Measurements from ENCODE around the gene FUT1.

Gene FUT1

DNA sequence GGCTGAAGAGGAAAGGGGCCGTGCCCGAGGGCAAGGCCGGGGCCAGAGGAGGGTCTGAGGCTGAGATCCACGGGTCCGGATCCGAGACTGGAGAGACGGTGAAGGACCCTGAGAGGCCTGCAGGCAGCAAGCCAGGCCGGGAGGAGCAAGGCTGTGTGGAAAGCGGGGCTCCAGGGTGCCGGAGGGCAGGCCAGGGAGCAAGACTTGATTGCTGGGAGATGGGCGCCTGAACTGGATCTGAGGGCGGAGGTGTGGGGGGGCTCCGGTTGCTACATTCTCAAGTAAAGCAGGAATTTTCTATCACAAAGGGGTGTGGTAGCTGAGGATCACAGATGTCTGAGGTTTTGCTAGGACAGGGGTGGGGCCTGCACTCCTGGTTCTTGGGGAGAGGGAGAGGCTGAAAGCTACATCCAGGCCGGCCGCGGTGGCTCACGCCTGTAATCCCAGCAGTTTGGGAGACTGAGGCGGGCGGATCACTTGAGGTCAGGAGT, 36.7 kb downstream of the FUT1 start:
- no peak for DNase-seq

DNA sequence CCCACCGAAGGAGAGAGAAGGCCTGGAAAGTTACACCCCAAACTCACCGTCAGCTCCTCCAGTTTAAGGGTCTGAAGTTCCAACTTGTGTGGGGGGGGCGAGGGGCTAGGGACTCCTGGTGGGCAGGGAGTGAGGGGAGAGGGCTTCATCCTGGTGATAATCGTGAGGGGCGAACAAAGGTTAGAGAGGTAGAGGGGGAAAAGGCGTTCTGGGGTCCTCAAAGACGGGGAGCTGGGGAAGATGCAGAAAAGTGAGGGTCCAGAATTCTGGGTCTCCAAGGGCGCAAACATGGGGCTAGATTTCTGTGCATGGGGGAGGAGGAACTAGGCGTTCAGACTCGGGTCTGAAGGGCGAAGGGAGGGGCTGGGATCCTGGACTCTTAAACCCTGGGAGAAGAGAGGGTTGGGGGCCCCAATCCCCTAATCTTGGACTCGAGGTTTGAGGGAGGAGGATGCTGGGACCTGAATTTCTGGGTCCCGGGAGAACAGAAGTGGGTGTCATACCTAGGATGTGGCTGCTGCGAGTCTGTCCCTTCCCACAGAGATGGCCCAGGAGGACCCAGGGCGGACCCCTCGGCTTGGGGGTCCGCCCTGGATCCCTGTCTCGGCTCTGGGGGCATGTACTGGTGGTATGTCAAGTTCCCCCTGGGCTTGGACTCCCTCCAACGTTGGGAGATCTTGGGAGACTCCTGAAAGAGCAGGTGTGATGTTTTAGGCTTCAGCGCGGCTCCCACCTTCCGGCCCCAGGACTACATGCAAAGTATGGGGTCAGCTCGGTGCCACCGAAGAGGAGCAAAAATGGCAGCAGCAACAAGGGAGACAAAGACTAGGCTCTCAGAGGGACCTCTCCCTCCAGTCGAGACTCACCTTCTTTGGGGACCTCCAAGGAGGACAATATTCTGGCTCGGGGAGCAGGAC, 37.4 kb downstream of the FUT1 start:
- DNase-seq, result no peak

- peak; percentile 100 for DNase-seq
These were observed 38.3 kb downstream of the FUT1 start for GRCh38 chr19:48713864-48714755.

DNA sequence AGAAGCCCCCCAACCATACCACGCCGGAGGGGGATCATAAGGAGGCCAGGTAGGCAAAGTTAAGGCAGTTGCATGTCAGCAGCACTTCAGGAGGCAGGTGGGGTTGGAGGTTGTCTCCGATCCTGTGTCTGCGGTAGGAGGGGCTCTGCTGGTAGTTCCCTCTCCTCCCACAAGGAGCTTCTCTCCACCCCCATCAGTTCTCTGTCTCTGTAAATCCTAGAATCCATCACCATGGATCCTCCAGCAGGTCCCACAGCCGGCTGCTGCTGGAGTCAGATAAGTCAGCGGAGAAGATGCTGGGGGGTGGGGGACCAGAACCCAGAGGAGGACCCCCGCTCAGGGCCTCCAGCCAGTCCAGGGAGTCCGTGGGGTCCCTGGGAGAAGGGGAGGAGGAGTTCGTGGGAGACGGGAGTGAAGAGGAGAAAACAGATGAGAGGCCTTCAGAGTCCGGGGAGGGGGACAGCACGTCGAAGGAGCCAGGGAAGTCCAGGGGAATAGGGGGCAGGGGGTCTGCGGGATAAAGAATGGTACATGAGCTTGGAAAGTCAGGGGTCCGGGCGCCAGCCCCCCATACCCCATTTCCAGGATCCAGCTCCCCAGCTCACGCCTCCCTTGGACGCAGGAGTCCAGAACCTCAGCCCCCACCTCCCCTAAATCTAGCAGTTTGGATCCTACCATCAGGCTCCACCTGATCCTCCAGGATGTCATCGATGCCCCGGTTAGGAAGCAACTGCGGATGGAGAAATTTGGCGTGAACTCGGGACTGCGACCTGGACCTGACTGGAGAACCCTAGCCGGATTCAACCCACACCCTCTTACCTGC, 39.2 kb downstream of the FUT1 start:
- no peak for DNase-seq

- no peak for DNase-seq
These were observed 41.3 kb downstream of the FUT1 start for GRCh38 chr19:48711106-48711662.

DNA sequence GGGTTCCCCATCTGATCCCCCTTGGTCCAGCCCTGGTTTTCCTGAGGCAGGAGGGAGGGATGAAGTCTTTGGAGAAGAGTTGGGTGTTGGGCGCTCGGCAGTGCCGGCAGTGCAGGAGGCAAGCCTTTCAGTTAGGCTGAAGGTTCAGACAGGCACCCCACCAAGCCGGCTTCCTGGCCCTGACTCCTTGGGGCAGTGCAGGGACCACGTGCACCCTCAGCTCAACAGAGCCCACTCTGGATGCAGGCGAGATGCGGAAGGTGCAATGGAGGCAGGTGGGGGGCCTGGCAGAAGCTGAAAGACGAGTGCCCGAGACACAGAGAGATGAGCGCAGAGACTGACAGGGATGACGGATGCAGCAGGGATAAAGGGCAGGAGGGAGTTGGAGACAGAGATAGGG, 44.0 kb downstream of the FUT1 start:
- no peak for DNase-seq

GRCh38 chr19:48705431-48705830, 47.0 kb downstream of the FUT1 start:
- DNase-seq, result no peak

- no peak for DNase-seq
These were observed 49.1 kb downstream of the FUT1 start for GRCh38 chr19:48703316-48703715.

DNA sequence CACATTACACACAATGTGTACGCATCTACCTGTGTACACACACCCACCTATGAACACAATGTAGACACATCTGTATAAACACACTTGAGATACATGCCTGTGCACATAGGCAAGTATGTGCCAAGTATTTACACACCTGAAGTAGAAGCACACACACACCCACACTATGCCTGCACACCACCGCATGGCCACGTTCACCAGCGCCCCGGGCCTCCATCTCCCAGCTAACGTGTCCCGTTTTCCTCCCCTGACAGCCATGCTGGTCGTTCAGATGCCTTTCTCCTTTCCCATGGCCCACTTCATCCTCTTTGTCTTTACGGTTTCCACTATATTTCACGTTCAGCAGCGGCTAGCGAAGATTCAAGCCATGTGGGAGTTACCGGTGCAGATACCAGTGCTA, 49.7 kb downstream of the FUT1 start:
- DNase-seq, result no peak

DNA sequence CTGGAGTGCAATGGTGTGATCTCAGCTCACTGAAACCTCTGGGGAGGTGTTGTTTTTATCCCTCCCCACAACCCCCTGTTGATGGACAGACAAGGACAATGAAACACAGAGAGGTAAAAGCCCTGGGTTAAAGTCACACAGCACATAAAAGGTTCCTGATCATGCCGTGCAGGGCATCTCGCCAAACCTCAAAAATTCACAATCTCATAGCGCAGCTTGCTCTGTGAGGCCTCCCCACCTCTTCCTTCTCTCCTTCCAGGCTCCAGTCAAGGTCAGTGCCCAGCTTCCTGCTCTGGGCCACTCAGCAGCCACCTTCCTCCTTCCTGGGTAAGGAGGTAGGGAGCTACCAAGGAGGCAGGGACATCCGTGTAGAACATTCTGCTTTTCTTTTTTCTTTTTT, 54.4 kb downstream of the FUT1 start:
- DNase-seq, result peak; percentile 49

Measured in GDM1 (cell line).